ENCODE results near the gene ZNF862. TPM values are rescaled to one million over a fixed set of nuclear protein-coding genes. Genes with fewer than 3 reads are reported as not detected.
"Not testable (repeated sequence)": the region's sequence is repeated elsewhere in the genome, so short reads cannot be mapped to it uniquely, and the experiment has no call there.

The ZNF862 gene
- total and polyA plus RNA-seq, 2 donors (not counting 3 experiments of a cell fraction or from before 2014, with no cell fraction given) = 10.8 to 14.7 TPM

GRCh38 chr7:149887311-149887710 lies 49.1 kb downstream of the ZNF862 start:
- H3K9me3 ChIP-seq (replicated peaks; ENCODE audit: control insufficient read depth, insufficient read depth, low read length) = no peaks in the 10 kb centered on the region
- POLR2A ChIA-PET = no interaction called here
- CTCF ChIA-PET = no interaction called here
- H3K4me1 ChIP-seq (ENCODE audit: control insufficient read depth, extremely low read depth, insufficient read depth, low read length) = no peaks in the 10 kb centered on the region
- FAIRE-seq (no peak), DNase-seq (ENCODE audit: low read depth, low spot score) (no peak)
- no peak overlapping the region for H3K9ac ChIP-seq (replicated peaks; ENCODE audit: extremely low read depth, insufficient read depth, low read length)
- H2AFZ ChIP-seq (ENCODE audit: low read depth, low read length) = no peak overlapping the region
- intact Hi-C loops (cut with micrococcal nuclease) = no loop called here
- no peaks in the 10 kb centered on the region for H3K27me3 ChIP-seq (ENCODE audit: control insufficient read depth in 2 of 2, insufficient read depth in 2 of 2, low read length in 2 of 2)
- no peaks in the 10 kb centered on the region for H3K9me1 ChIP-seq (replicated peaks; ENCODE audit: control insufficient read depth, extremely low read depth, insufficient read depth, low read length)
- H3K4me2 ChIP-seq (ENCODE audit: insufficient read depth, low read length) = no peak overlapping the region
- H3K79me2 ChIP-seq (ENCODE audit: control insufficient read depth, insufficient read depth, low read length) = no peaks in the 10 kb centered on the region
- H3K36me3 ChIP-seq (ENCODE audit: control insufficient read depth in 2 of 2, extremely low read depth in 1 of 2, insufficient read depth in 2 of 2, low read length in 2 of 2) = no peaks in the 10 kb centered on the region
- H3K27ac ChIP-seq (ENCODE audit: insufficient read depth, low read depth, low read length) = no peak overlapping the region
- H3K4me3 ChIP-seq (replicated peaks in 1 of 3; ENCODE audit: insufficient read depth in 1 of 3, low read depth in 1 of 3, low read length in 3 of 3) = no peak overlapping the region
- TF ChIP-seq JUN (IDR thresholded peaks at IDR 0.05; ENCODE audit: borderline replicate concordance, insufficient read depth, insufficient read length, low read depth) = no peak
- BruUV-seq (replicated peaks) = no TSS peak
- dilution Hi-C loops (cut with MboI; ENCODE audit: extremely low pct_ligation_motif_present, low sequenced_read_pairs) = no loop called here
- H4K20me1 ChIP-seq (replicated peaks; ENCODE audit: control insufficient read depth, extremely low read depth, insufficient read depth, low read length) = no peaks in the 10 kb centered on the region

GRCh38 chr7:149890715-149891114 lies 52.5 kb downstream of the ZNF862 start:
- H3K79me2 ChIP-seq (ENCODE audit: control insufficient read depth, insufficient read depth, low read length); H3K4me3 ChIP-seq (replicated peaks in 1 of 3; ENCODE audit: insufficient read depth in 1 of 3, low read depth in 1 of 3, low read length in 3 of 3); H3K27me3 ChIP-seq (ENCODE audit: control insufficient read depth in 2 of 2, insufficient read depth in 2 of 2, low read length in 2 of 2); H3K27ac ChIP-seq (ENCODE audit: insufficient read depth, low read depth, low read length); H3K4me2 ChIP-seq (ENCODE audit: insufficient read depth, low read length); H3K9me3 ChIP-seq (replicated peaks; ENCODE audit: control insufficient read depth, insufficient read depth, low read length); BruUV-seq (replicated peaks); dilution Hi-C loops (cut with MboI; ENCODE audit: extremely low pct_ligation_motif_present, low sequenced_read_pairs); H3K9me1 ChIP-seq (replicated peaks; ENCODE audit: control insufficient read depth, extremely low read depth, insufficient read depth, low read length); H2AFZ ChIP-seq (ENCODE audit: low read depth, low read length); H3K36me3 ChIP-seq (ENCODE audit: control insufficient read depth in 2 of 2, extremely low read depth in 1 of 2, insufficient read depth in 2 of 2, low read length in 2 of 2); POLR2A ChIA-PET; DNase-seq (ENCODE audit: low read depth, low spot score); H3K4me1 ChIP-seq (ENCODE audit: control insufficient read depth, extremely low read depth, insufficient read depth, low read length); intact Hi-C loops (cut with micrococcal nuclease); H3K9ac ChIP-seq (replicated peaks; ENCODE audit: extremely low read depth, insufficient read depth, low read length); CTCF ChIA-PET; H4K20me1 ChIP-seq (replicated peaks; ENCODE audit: control insufficient read depth, extremely low read depth, insufficient read depth, low read length): not testable (repeated sequence)
- peak; percentile 26 for FAIRE-seq

- H3K27ac ChIP-seq (ENCODE audit: insufficient read depth, low read depth, low read length); POLR2A ChIA-PET; dilution Hi-C loops (cut with MboI; ENCODE audit: extremely low pct_ligation_motif_present, low sequenced_read_pairs); CTCF ChIA-PET; FAIRE-seq; H2AFZ ChIP-seq (ENCODE audit: low read depth, low read length); H4K20me1 ChIP-seq (replicated peaks; ENCODE audit: control insufficient read depth, extremely low read depth, insufficient read depth, low read length); H3K4me1 ChIP-seq (ENCODE audit: control insufficient read depth, extremely low read depth, insufficient read depth, low read length); BruUV-seq (replicated peaks); H3K79me2 ChIP-seq (ENCODE audit: control insufficient read depth, insufficient read depth, low read length); intact Hi-C loops (cut with micrococcal nuclease); H3K4me2 ChIP-seq (ENCODE audit: insufficient read depth, low read length); H3K9me1 ChIP-seq (replicated peaks; ENCODE audit: control insufficient read depth, extremely low read depth, insufficient read depth, low read length); H3K27me3 ChIP-seq (ENCODE audit: control insufficient read depth in 2 of 2, insufficient read depth in 2 of 2, low read length in 2 of 2); H3K4me3 ChIP-seq (replicated peaks in 1 of 3; ENCODE audit: insufficient read depth in 1 of 3, low read depth in 1 of 3, low read length in 3 of 3); H3K9ac ChIP-seq (replicated peaks; ENCODE audit: extremely low read depth, insufficient read depth, low read length); H3K36me3 ChIP-seq (ENCODE audit: control insufficient read depth in 2 of 2, extremely low read depth in 1 of 2, insufficient read depth in 2 of 2, low read length in 2 of 2); DNase-seq (ENCODE audit: low read depth, low spot score); H3K9me3 ChIP-seq (replicated peaks; ENCODE audit: control insufficient read depth, insufficient read depth, low read length): not testable (repeated sequence)
Observed at GRCh38 chr7:149894957-149895356, 56.8 kb downstream of the ZNF862 start.

- dilution Hi-C loops (cut with MboI; ENCODE audit: extremely low pct_ligation_motif_present, low sequenced_read_pairs) = not testable (repeated sequence)
Observed at GRCh38 chr7:149907776-149908376, 69.7 kb downstream of the ZNF862 start.

More at GRCh38 chr7:149907776-149908376, 69.7 kb downstream of the ZNF862 start:
- FAIRE-seq; intact Hi-C loops (cut with micrococcal nuclease); H2AFZ ChIP-seq (ENCODE audit: low read depth, low read length); H4K20me1 ChIP-seq (replicated peaks; ENCODE audit: control insufficient read depth, extremely low read depth, insufficient read depth, low read length); H3K9ac ChIP-seq (replicated peaks; ENCODE audit: extremely low read depth, insufficient read depth, low read length); POLR2A ChIA-PET; H3K4me2 ChIP-seq (ENCODE audit: insufficient read depth, low read length); H3K27me3 ChIP-seq (ENCODE audit: control insufficient read depth in 2 of 2, insufficient read depth in 2 of 2, low read length in 2 of 2); BruUV-seq (replicated peaks); H3K4me1 ChIP-seq (ENCODE audit: control insufficient read depth, extremely low read depth, insufficient read depth, low read length); CTCF ChIA-PET; H3K9me3 ChIP-seq (replicated peaks; ENCODE audit: control insufficient read depth, insufficient read depth, low read length); H3K79me2 ChIP-seq (ENCODE audit: control insufficient read depth, insufficient read depth, low read length); H3K4me3 ChIP-seq (replicated peaks in 1 of 3; ENCODE audit: insufficient read depth in 1 of 3, low read depth in 1 of 3, low read length in 3 of 3); H3K27ac ChIP-seq (ENCODE audit: insufficient read depth, low read depth, low read length); H3K9me1 ChIP-seq (replicated peaks; ENCODE audit: control insufficient read depth, extremely low read depth, insufficient read depth, low read length); H3K36me3 ChIP-seq (ENCODE audit: control insufficient read depth in 2 of 2, extremely low read depth in 1 of 2, insufficient read depth in 2 of 2, low read length in 2 of 2); DNase-seq (ENCODE audit: low read depth, low spot score): not testable (repeated sequence)

All from endothelial cell of umbilical vein (primary cell).